Breast epithelium (tissue), 4 donors: ENCODE results near the gene BRINP3. TPM values are rescaled to one million over a fixed set of nuclear protein-coding genes. Genes with fewer than 3 reads are reported as not detected.

Experiments
- DNase-seq, 2 donors: peaks; one replicate each; pipeline ENCODE4 v3.0.0-alpha.2; 2019; ENCODE audit warnings: low spot score in 2 of 2
- H3K27ac ChIP-seq, 2 donors: fragments of 200-600 bp; sonication (generic) in 1 of 2; one replicate each; pipeline ENCODE4 v1.5.1; 2016 to 2019; ENCODE audit warnings: mild to moderate bottlenecking in 1 of 2
- H3K27me3 ChIP-seq, 2 donors: fragments of 200-600 bp; sonication (generic) in 1 of 2; one replicate each; pipeline versions ENCODE4 v1.5.1 to v1.6.0; 2017 to 2019; ENCODE audit warnings: control low read depth in 1 of 2, mild to moderate bottlenecking in 1 of 2
- H3K36me3 ChIP-seq: fragments of 200-600 bp; one replicate; pipeline ENCODE4 v1.5.1; 2019
- H3K4me1 ChIP-seq, 2 donors: fragments of 200-600 bp; sonication (generic); one replicate each; pipeline ENCODE4 v1.5.1; 2016 to 2019; ENCODE audit warnings: control low read depth in 1 of 2
- H3K4me3 ChIP-seq, 3 donors: fragments of 200-600 bp; sonication (generic); 1 replicate in 2 of 3; 2 replicates in 1 of 3; pipeline ENCODE4 v1.5.1; 2016 to 2019; ENCODE audit warnings: mild to moderate bottlenecking in 3 of 3, moderate library complexity in 2 of 3
- H3K9me3 ChIP-seq, 2 donors: fragments of 200-600 bp; sonication (generic) in 1 of 2; one replicate each; pipeline ENCODE4 v1.5.1; 2016 to 2019; ENCODE audit warnings: control low read depth in 1 of 2
- CTCF ChIP-seq, 3 donors: fragments of 450-650 bp; IDR thresholded peaks; one replicate each; pipeline ENCODE4 v1.5.1; 2016 to 2017; ENCODE audit warnings: antibody characterized with exemption in 3 of 3, mild to moderate bottlenecking in 3 of 3, moderate library complexity in 3 of 3
- POLR2A ChIP-seq: fragments of 450-650 bp; IDR thresholded peaks from one replicate; pipeline ENCODE4 v1.6.1; 2016; ENCODE audit warnings: antibody characterized with exemption, mild to moderate bottlenecking, moderate library complexity
- POLR2AphosphoS5 ChIP-seq, 3 donors: sonication (generic); formaldehyde crosslinking; IDR thresholded peaks; one replicate each; pipeline ENCODE4 v1.6.1; 2017; ENCODE audit warnings: antibody characterized with exemption in 3 of 3
- intact Hi-C: fragments of 100-400 bp; cut with DNase I; formaldehyde crosslinking; loops from one replicate; pipeline ENCODE4 v1.15.1; 2023; ENCODE audit warnings: low total_unique reads
- total RNA-seq, 3 donors: library from RNA; depleted of rRNA; stranded (reverse); fragments of >200 nt; gene quantifications; one replicate each; pipeline ENCODE4 v1.1.0, GENCODE V29; 2016

The BRINP3 gene
- total RNA-seq, 3 donors from 2014 or later: 0.29 to 3.6 TPM; not detected in 1

DNA sequence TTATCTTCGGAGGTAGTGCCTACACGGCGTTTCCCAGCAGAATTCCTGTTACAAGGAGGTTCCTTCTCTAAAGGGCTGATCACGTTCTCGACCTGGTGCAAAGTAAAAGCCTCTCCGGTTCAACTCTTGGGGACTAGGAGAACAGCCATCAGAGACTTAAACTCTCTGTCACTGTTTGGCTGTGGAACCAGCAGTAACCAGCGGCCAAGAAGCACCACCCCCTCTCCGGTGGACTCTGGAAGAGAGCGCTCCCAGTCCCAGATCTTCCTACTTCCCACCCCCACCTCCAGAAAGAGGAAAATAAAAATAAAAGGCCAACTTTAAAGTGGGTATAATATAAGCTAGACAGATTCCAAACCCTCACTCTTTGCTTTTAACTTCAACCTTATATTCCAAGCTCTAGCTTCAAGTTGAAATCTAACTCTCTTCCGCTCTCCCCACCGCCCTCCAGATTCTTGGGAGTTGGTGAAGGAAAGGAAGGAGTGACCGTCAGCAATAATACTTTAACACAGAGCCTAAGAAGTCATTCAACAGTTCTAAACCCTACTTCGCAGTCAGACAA lies 2.9 kb downstream of the BRINP3 start:
- Histone ChIP-seq H3K36me3 (no peaks in the 10 kb centered on the region), H3K27me3 (peaks cover 0 to 30% of the 10 kb centered on the region in 2 donors), H3K4me3 (no peak overlapping the region), H3K4me1 (no peaks in the 10 kb centered on the region), H3K27ac (no peak overlapping the region), H3K9me3 (no peaks in the 10 kb centered on the region)
- TF ChIP-seq POLR2A (no peak), CTCF (IDR thresholded peaks at IDR 0.05) (no peak), POLR2AphosphoS5 (IDR thresholded peaks at IDR 0.05) (no peak)
- DNase-seq: no peak
- intact Hi-C loops: no loop called here

- H3K27me3 ChIP-seq: peaks cover 0 to 30% of the 10 kb centered on the region in 2 donors
- H3K4me3 ChIP-seq: no peak overlapping the region
- H3K4me1 ChIP-seq: no peaks in the 10 kb centered on the region
- no peak overlapping the region for H3K27ac ChIP-seq
- intact Hi-C loops: no loop called here
- no peaks in the 10 kb centered on the region for H3K36me3 ChIP-seq
- DNase-seq: no peak
- no peaks in the 10 kb centered on the region for H3K9me3 ChIP-seq
- TF ChIP-seq CTCF (IDR thresholded peaks at IDR 0.05): no peak
- no peak for TF ChIP-seq POLR2AphosphoS5 (IDR thresholded peaks at IDR 0.05)
- no peak for TF ChIP-seq POLR2A
Measured at GRCh38 chr1:190474010-190474409, 3.7 kb downstream of the BRINP3 start.

GRCh38 chr1:190472494-190472893 lies 5.2 kb downstream of the BRINP3 start:
- no peaks in the 10 kb centered on the region for H3K4me1 ChIP-seq
- intact Hi-C loops: no loop called here
- no peaks in the 10 kb centered on the region for H3K36me3 ChIP-seq
- TF ChIP-seq CTCF (IDR thresholded peaks at IDR 0.05): no peak
- TF ChIP-seq POLR2AphosphoS5 (IDR thresholded peaks at IDR 0.05): no peak
- TF ChIP-seq POLR2A: no peak
- no peak for DNase-seq
- H3K9me3 ChIP-seq: no peaks in the 10 kb centered on the region
- no peak overlapping the region for H3K27ac ChIP-seq
- H3K27me3 ChIP-seq: peaks cover 0 to 30% of the 10 kb centered on the region in 2 donors
- no peak overlapping the region for H3K4me3 ChIP-seq

- no peak for DNase-seq
- no peaks in the 10 kb centered on the region for H3K4me1 ChIP-seq
- no peaks in the 10 kb centered on the region for H3K9me3 ChIP-seq
- no peak overlapping the region for H3K27ac ChIP-seq
- TF ChIP-seq POLR2A: no peak
- no peak for TF ChIP-seq POLR2AphosphoS5 (IDR thresholded peaks at IDR 0.05)
- no peak for TF ChIP-seq CTCF (IDR thresholded peaks at IDR 0.05)
- intact Hi-C loops: no loop called here
- no peaks in the 10 kb centered on the region for H3K36me3 ChIP-seq
- H3K27me3 ChIP-seq: peaks cover 0 to 29% of the 10 kb centered on the region in 2 donors
- no peak overlapping the region for H3K4me3 ChIP-seq
Measured at GRCh38 chr1:190472042-190472441, 5.6 kb downstream of the BRINP3 start.

DNA sequence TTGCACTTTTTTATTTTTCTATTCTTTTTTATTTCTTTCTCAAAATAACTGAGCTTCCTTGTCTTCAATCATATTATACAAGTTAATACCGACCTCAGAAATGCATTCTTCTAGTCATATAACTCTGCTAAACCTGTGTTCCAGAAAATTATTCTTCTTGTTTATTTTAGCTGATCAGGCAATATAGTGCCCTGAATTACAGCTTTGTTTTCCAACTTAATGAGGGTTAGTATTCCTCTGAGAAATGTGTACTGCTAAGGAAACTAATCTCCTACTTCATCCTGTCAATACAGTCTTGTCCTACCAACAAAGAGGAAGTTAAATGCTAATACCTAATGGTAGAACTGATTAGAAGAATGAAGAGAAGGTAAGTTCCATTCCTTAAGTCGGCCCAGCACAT lies 13.0 kb downstream of the BRINP3 start:
- no peak for DNase-seq
- Histone ChIP-seq H3K9me3 (no peaks in the 10 kb centered on the region), H3K27me3 (no peaks in the 10 kb centered on the region), H3K4me3 (no peak overlapping the region), H3K27ac (no peak overlapping the region), H3K36me3 (no peaks in the 10 kb centered on the region), H3K4me1 (no peaks in the 10 kb centered on the region)
- TF ChIP-seq POLR2AphosphoS5 (IDR thresholded peaks at IDR 0.05) (no peak), POLR2A (no peak), CTCF (IDR thresholded peaks at IDR 0.05) (no peak)
- intact Hi-C loops: no loop called here
